Right cardiac atrium (tissue), 5 donors: Measurements from ENCODE around the gene TMEM200C. TPM values are rescaled to one million over a fixed set of nuclear protein-coding genes. Genes with fewer than 3 reads are reported as not detected.

Source experiments
- ATAC-seq, 2 donors: fragments of 200-7000 bp; cut with Tn5 transposase; one replicate each; pipeline versions ENCODE4 v1.8.0 to v1.9.1; 2020; ENCODE audit warnings: moderate library complexity in 2 of 2, mild to moderate bottlenecking in 1 of 2
- DNase-seq, 3 donors: peaks; one replicate each; pipeline ENCODE4 v3.0.0-alpha.2; 2020
- H3K27ac ChIP-seq: one replicate; pipeline ENCODE4 v1.5.1; 2013; ENCODE audit warnings: mild to moderate bottlenecking, low read length, control low read depth, moderate library complexity
- H3K27me3 ChIP-seq: one replicate; pipeline ENCODE4 v1.6.1; 2013; ENCODE audit not compliant: control insufficient read depth, insufficient read depth
- H3K4me1 ChIP-seq: one replicate; pipeline ENCODE4 v1.6.1; 2013; ENCODE audit warnings: low read length; ENCODE audit not compliant: control insufficient read depth, insufficient read depth
- H3K4me3 ChIP-seq: one replicate; pipeline ENCODE4 v1.5.1; 2013; ENCODE audit warnings: low read length, control low read depth
- H3K9me3 ChIP-seq: one replicate; pipeline ENCODE4 v1.6.1; 2013; ENCODE audit warnings: low read length; ENCODE audit not compliant: control insufficient read depth
- WGBS: extraction: QIAGEN DNeasy Blood & Tissue Kit; methylation state at CpG from one replicate; pipeline ENCODE4 v1.1.7; 2013; 5-methylcytosine and 5-hydroxymethylcytosine counted together
- intact Hi-C, 4 donors: fragments of 100-400 bp; cut with DNase I; formaldehyde crosslinking; loops; one replicate each; pipeline versions ENCODE4 v1.11.0 to v1.14.0; 2022 to 2023
- microRNA-seq, 2 donors: library from miRNA; unstranded; fragments of <30 nt; microRNA quantifications; one replicate each; pipeline ENCODE4 v1.2.0, GENCODE V29; 2020 to 2021
- polyA plus RNA-seq: library from polyadenylated mRNA; stranded (reverse); fragments of 200-250 nt; gene quantifications from one replicate; pipeline ENCODE4 v1.2.3, GENCODE V29; 2013
- total RNA-seq, 4 donors: library from RNA; stranded (reverse); fragmentation: NEBNext Ultra II Directional; extraction: Animal tissue kit (Norgen Biotek cat#: 25700); gene quantifications; one replicate each; pipeline ENCODE4 v1.2.1, GENCODE V29; 2021
- donor health status: healthy with polysubstance abuse.
- donor health status: DM: no; HTN: yes; CAD: no.
- donor health status: DM: no; HTN: no; CAD: no.
- donor health status: DM: no; HTN: yes; CAD: no; lungs with severe emphysema.
- donor health status: DM: yes; HTN: yes; CAD: no.

Gene TMEM200C
- total and polyA plus RNA-seq, 5 donors: 1.1 to 8.4 (median 5.7) TPM

DNA sequence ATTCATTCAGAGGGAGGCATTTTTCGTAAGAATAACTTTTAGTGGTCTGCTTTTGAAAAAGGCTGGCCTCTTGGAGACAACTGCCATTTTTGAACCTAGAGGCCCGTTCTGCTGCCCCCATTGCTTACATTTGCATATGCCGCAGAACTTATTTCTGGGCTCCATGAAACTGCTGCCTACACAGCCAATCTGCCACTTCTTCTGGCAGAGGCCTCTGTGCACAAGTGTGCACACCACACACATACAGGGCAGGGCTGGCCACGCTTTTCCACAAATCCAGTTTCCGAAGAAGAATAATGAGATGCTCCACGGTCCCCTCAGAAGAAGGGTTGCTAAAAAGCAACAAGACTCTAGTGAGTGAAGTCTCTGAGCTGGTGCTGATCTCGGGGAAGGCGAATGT lies 56.2 kb downstream of the TMEM200C start:
- H3K4me3 ChIP-seq: no peak overlapping the region
- H3K27ac ChIP-seq: no peak overlapping the region
- H3K9me3 ChIP-seq: no peaks in the 10 kb centered on the region
- no peaks in the 10 kb centered on the region for H3K4me1 ChIP-seq
- DNase-seq (no peak), ATAC-seq (no peak)
- H3K27me3 ChIP-seq: no peaks in the 10 kb centered on the region
- intact Hi-C loops: loop anchor here in 2 of 4 donors (5.0 to 10.0 kb wide), 2 partner anchors 234 to 237 kb away; no protein-coding TSS in a partner anchor
- 94% methylated on average over 8 of the region's 8 CpGs for WGBS

Small RNAs within 50 kb of the gene (microRNA-seq; reads per million reads assigned to microRNA genes)
- 0 reads per million in 2 donors for gene MIR3976
